Vagina (tissue), 2 donors: Measurements from ENCODE around the gene DNAH14.

Source experiments
- CTCF ChIP-seq, 3 experiments: fragments of 450-650 bp in 2 of 3; fragments of 200-600 bp in 1 of 3; sonication (generic) in 1 of 3; IDR thresholded peaks; one replicate each; pipeline ENCODE4 v1.5.1; 2017 to 2019; ENCODE audit warnings: antibody characterized with exemption in 3 of 3, mild to moderate bottlenecking in 2 of 3, moderate library complexity in 2 of 3
- POLR2A ChIP-seq, 2 donors: fragments of 450-650 bp; IDR thresholded peaks; one replicate each; pipeline ENCODE4 v1.6.1; 2017; ENCODE audit warnings: antibody characterized with exemption in 2 of 2, mild to moderate bottlenecking in 2 of 2, moderate library complexity in 2 of 2
- POLR2AphosphoS5 ChIP-seq, 2 donors: sonication (generic); formaldehyde crosslinking; IDR thresholded peaks; one replicate each; pipeline ENCODE4 v1.9.0; 2017; ENCODE audit warnings: antibody characterized with exemption in 2 of 2, mild to moderate bottlenecking in 2 of 2, low read depth in 1 of 2; ENCODE audit not compliant: insufficient read depth in 1 of 2

DNA sequence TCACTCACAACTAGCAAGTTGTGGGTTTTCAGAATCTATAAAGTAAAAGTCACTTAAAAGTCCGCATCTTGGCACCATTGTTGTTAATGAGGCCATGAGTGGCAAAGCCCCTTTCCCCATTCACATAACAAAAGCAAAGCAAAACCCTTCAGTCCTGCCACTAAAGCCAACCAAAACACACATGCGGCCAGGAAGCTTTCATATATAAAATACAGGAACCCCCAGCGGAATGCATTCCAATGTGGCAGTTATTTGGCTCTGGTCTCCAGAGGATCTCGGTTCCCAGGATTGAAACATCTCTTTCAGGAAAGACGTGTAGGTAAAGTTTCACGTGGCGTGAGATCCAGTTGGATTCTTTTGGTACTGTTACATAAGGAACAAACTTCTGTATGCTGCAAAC, 500.8 kb downstream of the DNAH14 start:
- TF ChIP-seq CTCF (IDR thresholded peaks at IDR 0.05) (no peak), POLR2A (IDR thresholded peaks at IDR 0.05) (no peak), POLR2AphosphoS5 (IDR thresholded peaks at IDR 0.05; ENCODE audit: insufficient read depth in 1 of 2, low read depth in 1 of 2) (no peak)
